GM21515 (cell line): ENCODE measurements around the gene MTERF1.

ENCODE experiments used
- ATAC-seq: cut with Tn5 transposase; IDR thresholded peaks from one replicate; pipeline ENCODE4 v1.9.1; 2021; ENCODE audit not compliant: unreplicated experiment

MTERF1 gene

GRCh38 chr7:91835826-91836368 lies 44.6 kb downstream of the MTERF1 start:
- ATAC-seq, result no peak

- no peak for ATAC-seq
Measured at GRCh38 chr7:91835091-91835825, 45.2 kb downstream of the MTERF1 start.

- no peak for ATAC-seq
Measured at GRCh38 chr7:91832493-91833045, 47.9 kb downstream of the MTERF1 start.

GRCh38 chr7:91827169-91827568 lies 53.3 kb downstream of the MTERF1 start:
- no peak for ATAC-seq

GRCh38 chr7:91826377-91826776 lies 54.1 kb downstream of the MTERF1 start:
- no peak for ATAC-seq

GRCh38 chr7:91824201-91824600 lies 56.3 kb downstream of the MTERF1 start:
- no peak for ATAC-seq
